SK-N-SH (cell line): Measurements from ENCODE around the gene CDK5RAP2. TPM values are rescaled to one million over a fixed set of nuclear protein-coding genes. Genes with fewer than 3 reads are reported as not detected.

Source experiments
- CTCF ChIA-PET: fragments of 300-600, 350-600 bp; formaldehyde crosslinking; extraction: SDS; loops from one replicate; lab custom pipeline; 2021; lab: Yijun Ruan, JAX
- POLR2A ChIA-PET: fragments of 350-600 bp; sonication (Branson Sonifier 250); formaldehyde crosslinking; extraction: SDS; loops from one replicate; lab custom pipeline; 2020; ENCODE audit warnings: antibody characterized with exemption, inconsistent platforms; lab: Yijun Ruan, JAX
- DNase-seq: peaks from one replicate; pipeline ENCODE4 v3.0.0; 2012
- H2AFZ ChIP-seq: fragments of 200-600 bp; sonication (generic); 2 replicates; pipeline ENCODE4 v1.8.1; 2016; ENCODE audit warnings: antibody characterized with exemption, mild to moderate bottlenecking, low read depth
- H3F3A ChIP-seq: fragments of 200-600 bp; sonication (generic); replicated peaks from 2 replicates; pipeline ENCODE3; 2016; ENCODE audit warnings: antibody characterized with exemption, mild to moderate bottlenecking; ENCODE audit not compliant: insufficient read depth
- H3K27ac ChIP-seq, 2 experiments: fragments of 200-500 bp in 1 of 2; fragments of 200-600 bp in 1 of 2; sonication (Bioruptor generic) in 1 of 2; sonication (generic), shearing (Covaris generic) in 1 of 2; 2 replicates each; pipeline versions ENCODE4 v1.5.1 to v1.6.1; 2014 to 2016; ENCODE audit warnings: low read depth in 2 of 2, inconsistent platforms in 1 of 2, low read length in 1 of 2, mild to moderate bottlenecking in 1 of 2, mixed read lengths in 1 of 2
- H3K27me3 ChIP-seq: fragments of 200-600 bp; sonication (generic), shearing (Covaris generic); 2 replicates; pipeline ENCODE4 v1.6.1; 2016; ENCODE audit warnings: mixed run types; ENCODE audit not compliant: insufficient read depth
- H3K36me3 ChIP-seq, 2 experiments: fragments of 200-500 bp in 1 of 2; fragments of 200-600 bp in 1 of 2; sonication (Bioruptor generic) in 1 of 2; sonication (generic) in 1 of 2; replicated peaks in 1 of 2; 2 replicates each; pipeline versions ENCODE3 to v1.5.1; 2014 to 2016; ENCODE audit warnings: low read length in 1 of 2, mild to moderate bottlenecking in 1 of 2; ENCODE audit not compliant: insufficient read depth in 2 of 2, control insufficient read depth in 1 of 2
- H3K4me1 ChIP-seq, 2 experiments: fragments of 200-500 bp in 1 of 2; fragments of 200-600 bp in 1 of 2; sonication (Bioruptor generic) in 1 of 2; sonication (generic), shearing (Covaris generic) in 1 of 2; 2 replicates each; pipeline versions ENCODE4 v1.5.1 to v1.6.1; 2014 to 2016; ENCODE audit warnings: low read depth in 1 of 2, low read length in 1 of 2, mixed run types in 1 of 2; ENCODE audit not compliant: insufficient read depth in 2 of 2, control insufficient read depth in 1 of 2
- H3K4me2 ChIP-seq: fragments of 200-600 bp; sonication (generic), shearing (Covaris generic); 2 replicates; pipeline ENCODE4 v1.6.1; 2017; ENCODE audit warnings: mixed run types
- H3K4me3 ChIP-seq, 2 experiments: fragments of 200-500 bp in 1 of 2; fragments of 200-600 bp in 1 of 2; sonication (Bioruptor generic) in 1 of 2; sonication (generic), shearing (Covaris generic) in 1 of 2; 2 replicates each; pipeline versions ENCODE4 v1.5.1 to v1.8.1; 2014 to 2016; ENCODE audit warnings: low read depth in 2 of 2, inconsistent platforms in 1 of 2, low read length in 1 of 2, mild to moderate bottlenecking in 1 of 2, mixed read lengths in 1 of 2, moderate library complexity in 1 of 2
- H3K79me2 ChIP-seq: fragments of 200-600 bp; sonication (generic); 2 replicates; pipeline ENCODE4 v1.8.1; 2017; ENCODE audit warnings: mild to moderate bottlenecking; ENCODE audit not compliant: insufficient read depth
- H3K9ac ChIP-seq: fragments of 200-600 bp; sonication (generic); 2 replicates; pipeline ENCODE4 v1.6.1; 2017; ENCODE audit warnings: mixed run types
- H3K9me2 ChIP-seq: fragments of 200-600 bp; sonication (generic); 2 replicates; pipeline ENCODE4 v1.6.1; 2017; ENCODE audit warnings: mixed run types
- H3K9me3 ChIP-seq: fragments of 200-600 bp; sonication (generic); 2 replicates; pipeline ENCODE4 v1.6.1; 2017; ENCODE audit warnings: mixed run types, mild to moderate bottlenecking, moderate library complexity
- H4K20me1 ChIP-seq: fragments of 200-600 bp; sonication (generic); 2 replicates; pipeline ENCODE4 v1.6.1; 2017; ENCODE audit warnings: mild to moderate bottlenecking, mixed run types; ENCODE audit not compliant: insufficient read depth
- CHD2 ChIP-seq: fragments of 150-350 bp; IDR thresholded peaks from 2 replicates; pipeline ENCODE4 v1.6.1; 2018; ENCODE audit warnings: low read length; ENCODE audit not compliant: partially characterized antibody
- ELF1 ChIP-seq: IDR thresholded peaks from 2 replicates; pipeline ENCODE4 v1.4.0; 2012
- EP300 ChIP-seq, 2 experiments: IDR thresholded peaks; 2 replicates each; pipeline versions ENCODE4 v1.4.0 to v1.6.1; 2012; ENCODE audit warnings: borderline replicate concordance in 1 of 2, low read depth in 1 of 2, low read length in 1 of 2
- EZH2phosphoT487 ChIP-seq: fragments of 200-600 bp; sonication (generic); IDR thresholded peaks from 2 replicates; pipeline ENCODE4 v1.6.1; 2017; ENCODE audit warnings: low read depth, mixed run types, mild to moderate bottlenecking, antibody characterized with exemption, moderate library complexity, borderline replicate concordance
- FOSL2 ChIP-seq: IDR thresholded peaks from 2 replicates; pipeline ENCODE4 v1.4.0; 2012; ENCODE audit warnings: low read depth, mild to moderate bottlenecking, moderate library complexity, borderline replicate concordance
- FOXJ3 ChIP-seq: sonication (generic); formaldehyde crosslinking; IDR thresholded peaks from 2 replicates; pipeline ENCODE4 v1.5.1; 2020; ENCODE audit warnings: mild to moderate bottlenecking, missing genetic modification reagents
- GATA2 ChIP-seq: sonication (generic); formaldehyde crosslinking; IDR thresholded peaks from 2 replicates; pipeline ENCODE4 v1.5.0; 2020; ENCODE audit warnings: mild to moderate bottlenecking, missing genetic modification reagents
- JUND ChIP-seq: IDR thresholded peaks from 2 replicates; pipeline ENCODE4 v1.4.0; 2012
- MXI1 ChIP-seq: IDR thresholded peaks from 2 replicates; pipeline ENCODE4 v1.6.1; 2012; ENCODE audit warnings: mild to moderate bottlenecking, low read depth, low read length, improper control_type of control experiment
- NFIC ChIP-seq: IDR thresholded peaks from 2 replicates; pipeline ENCODE4 v1.4.0; 2012; ENCODE audit warnings: borderline replicate concordance
- NRF1 ChIP-seq: IDR thresholded peaks from 2 replicates; pipeline ENCODE4 v1.6.1; 2012; ENCODE audit warnings: low read depth, mild to moderate bottlenecking, low read length
- POLR2AphosphoS5 ChIP-seq: IDR thresholded peaks from 2 replicates; pipeline ENCODE4 v1.6.1; 2012; ENCODE audit warnings: low read depth, low read length
- RAD21 ChIP-seq: IDR thresholded peaks from 2 replicates; pipeline ENCODE4 v1.6.1; 2012; ENCODE audit warnings: mild to moderate bottlenecking, low read length
- RCOR1 ChIP-seq: fragments of 150-350 bp; IDR thresholded peaks from 2 replicates; pipeline ENCODE4 v1.6.1; 2017; ENCODE audit warnings: antibody characterized with exemption, low read length
- RFX5 ChIP-seq: IDR thresholded peaks from 2 replicates; pipeline ENCODE4 v1.6.1; 2012; ENCODE audit warnings: mild to moderate bottlenecking, improper control_type of control experiment, low read length
- SIN3A ChIP-seq: IDR thresholded peaks from 2 replicates; pipeline ENCODE4 v1.6.1; 2012; ENCODE audit warnings: low read depth, mild to moderate bottlenecking, low read length, moderate library complexity, borderline replicate concordance
- TAF1 ChIP-seq: IDR thresholded peaks from 2 replicates; pipeline ENCODE4 v1.6.1; 2012; ENCODE audit warnings: low read depth, mild to moderate bottlenecking, low read length, moderate library complexity, borderline replicate concordance
- TCF12 ChIP-seq: IDR thresholded peaks from 2 replicates; pipeline ENCODE4 v1.4.0; 2012
- YY1 ChIP-seq: IDR thresholded peaks from 2 replicates; pipeline ENCODE4 v1.4.0; 2012; ENCODE audit warnings: low read depth, mild to moderate bottlenecking
- WGBS: methylation state at CpG from one replicate; pipeline ENCODE4 v1.1.6; 2017; ENCODE audit warnings: low lambda C conversion rate; 5-methylcytosine and 5-hydroxymethylcytosine counted together
- polyA plus RNA-seq, 3 experiments: library from polyadenylated mRNA; depleted of rRNA; stranded (reverse); fragments of >200 nt; gene quantifications; 2 replicates each; pipeline ENCODE4 v1.2.3, GENCODE V29; 2012
- TF ChIP-seq, protein P1 (sequence below): IDR thresholded peaks from 2 replicates; pipeline ENCODE4 v1.4.0; 2012; ENCODE audit warnings: low read depth
- TF ChIP-seq, protein P2 (sequence below): IDR thresholded peaks from 2 replicates; pipeline ENCODE4 v1.4.0; 2012; ENCODE audit warnings: low read depth, borderline replicate concordance
- TF ChIP-seq, protein P3 (sequence below): IDR thresholded peaks from 2 replicates; pipeline ENCODE4; 2012
- TF ChIP-seq, protein P4 (sequence below): fragments of 200-600 bp; sonication (generic); IDR thresholded peaks from 2 replicates; pipeline ENCODE4 v1.6.1; 2017; ENCODE audit warnings: antibody characterized with exemption, mild to moderate bottlenecking, moderate library complexity
- TF ChIP-seq, protein P5 (sequence below): fragments of 150-350 bp; IDR thresholded peaks from 2 replicates; pipeline ENCODE4 v1.6.1; 2016; ENCODE audit warnings: mild to moderate bottlenecking, low read depth, low read length

CDK5RAP2 gene
- polyA plus RNA-seq, 1 of the 3 experiments (the other 2 are of a cell fraction) = 20.7 TPM

DNA sequence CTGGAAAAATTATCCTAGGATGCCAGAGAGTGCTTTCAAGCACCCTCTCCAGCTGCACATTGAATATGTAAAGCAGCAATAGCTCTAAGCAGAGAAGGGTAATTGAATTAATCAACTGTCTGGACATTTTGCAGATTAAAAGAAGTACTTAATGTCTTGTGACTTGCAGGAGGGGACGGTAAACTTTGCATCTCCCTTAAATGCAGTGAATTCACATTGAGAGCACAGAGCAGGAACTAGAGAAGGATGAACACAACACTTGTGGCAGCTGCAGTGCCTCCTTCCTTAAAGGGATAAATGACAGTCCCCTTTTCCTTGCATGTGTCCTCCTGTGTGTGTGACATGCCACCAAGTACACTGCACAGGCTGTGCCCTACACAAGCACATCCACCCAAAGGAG, 7.4 kb upstream of the CDK5RAP2 start:
- POLR2A ChIA-PET = interaction anchor here (0.6 to 1.2 kb wide), 2 partner anchors 128 to 909 kb away, joined by 3 read pairs; no protein-coding TSS in a partner anchor

DNA sequence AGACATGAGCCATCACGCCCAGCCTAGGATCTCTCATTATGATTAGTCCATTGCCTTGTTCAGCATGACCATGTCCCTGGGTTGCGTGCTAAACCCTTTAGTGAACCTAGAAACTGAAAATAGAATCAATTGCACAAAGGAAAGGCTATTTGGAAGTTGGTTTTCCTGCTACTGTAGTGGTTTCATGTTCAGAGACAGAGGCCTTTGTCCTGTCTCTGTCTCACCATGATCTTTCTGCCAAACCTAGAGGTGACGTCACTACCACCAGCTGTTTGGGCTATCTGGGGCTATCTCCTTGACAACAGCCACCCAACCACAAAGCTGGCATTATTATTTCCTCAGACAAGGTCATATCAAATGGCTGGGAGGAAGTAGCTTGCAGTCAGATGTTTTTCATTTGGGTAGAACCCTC, 4.0 kb upstream of the CDK5RAP2 start:
- H4K20me1 ChIP-seq = no peaks in the 10 kb centered on the region
- DNase-seq = peak; percentile 62
- no peak overlapping the region for H3K4me3 ChIP-seq
- no peaks in the 10 kb centered on the region for H3K36me3 ChIP-seq
- ChIA-PET CTCF (no interaction called here), POLR2A (no interaction called here)
- H3K9me3 ChIP-seq = no peaks in the 10 kb centered on the region
- peak overlapping the region; percentile 50 for H3K9ac ChIP-seq
- peak overlapping the region; percentile 31 to 91 for H3K27ac ChIP-seq
- H2AFZ ChIP-seq = peak overlapping the region; percentile 77
- peaks cover 12 to 17% of the 10 kb centered on the region in 2 experiments; a peak in 3 of 4 replicates for H3K4me1 ChIP-seq
- H3K27me3 ChIP-seq = no peaks in the 10 kb centered on the region
- H3K4me2 ChIP-seq = peak overlapping the region; percentile 55; the same call in 1 of the 2 replicates
- H3K9me2 ChIP-seq = no peaks in the 10 kb centered on the region
- peaks cover 9% of the 10 kb centered on the region for H3F3A ChIP-seq
- WGBS = 63% methylated on average over 3 of the region's 3 CpGs
- H3K79me2 ChIP-seq = peaks cover 10% of the 10 kb centered on the region
- no peak; the same call in 1 of the 2 replicates for TF ChIP-seq POLR2AphosphoS5
- peak in 1 of 2 experiments; percentile 24; a peak in 1 of 4 replicates for TF ChIP-seq EP300 (IDR thresholded peaks at IDR 0.05; ENCODE audit: borderline replicate concordance in 1 of 2, low read depth in 1 of 2, low read length in 1 of 2)
- peak; percentile 48 for TF ChIP-seq CHD2
- TF ChIP-seq NFIC = no peak
- no peak for TF ChIP-seq GATA2
- TF ChIP-seq ELF1 = no peak
- TF ChIP-seq JUND = no peak; the same call in 1 of the 2 replicates
- TF ChIP-seq YY1 = no peak
- TF ChIP-seq, protein P1, sequence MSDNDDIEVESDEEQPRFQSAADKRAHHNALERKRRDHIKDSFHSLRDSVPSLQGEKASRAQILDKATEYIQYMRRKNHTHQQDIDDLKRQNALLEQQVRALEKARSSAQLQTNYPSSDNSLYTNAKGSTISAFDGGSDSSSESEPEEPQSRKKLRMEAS = no peak; the same call in 1 of the 2 replicates
- TF ChIP-seq, protein P2, sequence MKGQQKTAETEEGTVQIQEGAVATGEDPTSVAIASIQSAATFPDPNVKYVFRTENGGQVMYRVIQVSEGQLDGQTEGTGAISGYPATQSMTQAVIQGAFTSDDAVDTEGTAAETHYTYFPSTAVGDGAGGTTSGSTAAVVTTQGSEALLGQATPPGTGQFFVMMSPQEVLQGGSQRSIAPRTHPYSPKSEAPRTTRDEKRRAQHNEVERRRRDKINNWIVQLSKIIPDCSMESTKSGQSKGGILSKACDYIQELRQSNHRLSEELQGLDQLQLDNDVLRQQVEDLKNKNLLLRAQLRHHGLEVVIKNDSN = no peak
- TF ChIP-seq, protein P3, sequence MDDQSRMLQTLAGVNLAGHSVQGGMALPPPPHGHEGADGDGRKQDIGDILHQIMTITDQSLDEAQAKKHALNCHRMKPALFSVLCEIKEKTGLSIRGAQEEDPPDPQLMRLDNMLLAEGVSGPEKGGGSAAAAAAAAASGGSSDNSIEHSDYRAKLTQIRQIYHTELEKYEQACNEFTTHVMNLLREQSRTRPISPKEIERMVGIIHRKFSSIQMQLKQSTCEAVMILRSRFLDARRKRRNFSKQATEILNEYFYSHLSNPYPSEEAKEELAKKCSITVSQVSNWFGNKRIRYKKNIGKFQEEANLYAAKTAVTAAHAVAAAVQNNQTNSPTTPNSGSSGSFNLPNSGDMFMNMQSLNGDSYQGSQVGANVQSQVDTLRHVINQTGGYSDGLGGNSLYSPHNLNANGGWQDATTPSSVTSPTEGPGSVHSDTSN = 0 out of 2 replicates have a peak, but pooled peaks have one; percentile 10
- TF ChIP-seq TAF1 = peak; percentile 41; the same call in 1 of the 2 replicates
- TF ChIP-seq RAD21 = no peak
- TF ChIP-seq, protein P4, sequence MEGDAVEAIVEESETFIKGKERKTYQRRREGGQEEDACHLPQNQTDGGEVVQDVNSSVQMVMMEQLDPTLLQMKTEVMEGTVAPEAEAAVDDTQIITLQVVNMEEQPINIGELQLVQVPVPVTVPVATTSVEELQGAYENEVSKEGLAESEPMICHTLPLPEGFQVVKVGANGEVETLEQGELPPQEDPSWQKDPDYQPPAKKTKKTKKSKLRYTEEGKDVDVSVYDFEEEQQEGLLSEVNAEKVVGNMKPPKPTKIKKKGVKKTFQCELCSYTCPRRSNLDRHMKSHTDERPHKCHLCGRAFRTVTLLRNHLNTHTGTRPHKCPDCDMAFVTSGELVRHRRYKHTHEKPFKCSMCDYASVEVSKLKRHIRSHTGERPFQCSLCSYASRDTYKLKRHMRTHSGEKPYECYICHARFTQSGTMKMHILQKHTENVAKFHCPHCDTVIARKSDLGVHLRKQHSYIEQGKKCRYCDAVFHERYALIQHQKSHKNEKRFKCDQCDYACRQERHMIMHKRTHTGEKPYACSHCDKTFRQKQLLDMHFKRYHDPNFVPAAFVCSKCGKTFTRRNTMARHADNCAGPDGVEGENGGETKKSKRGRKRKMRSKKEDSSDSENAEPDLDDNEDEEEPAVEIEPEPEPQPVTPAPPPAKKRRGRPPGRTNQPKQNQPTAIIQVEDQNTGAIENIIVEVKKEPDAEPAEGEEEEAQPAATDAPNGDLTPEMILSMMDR = no peak
- TF ChIP-seq RFX5 = no peak
- TF ChIP-seq SIN3A = no peak
- TF ChIP-seq TCF12 = peak; percentile 84
- TF ChIP-seq MXI1 = no peak
- TF ChIP-seq RCOR1 = no peak
- no peak for TF ChIP-seq EZH2phosphoT487
- TF ChIP-seq, protein P5, sequence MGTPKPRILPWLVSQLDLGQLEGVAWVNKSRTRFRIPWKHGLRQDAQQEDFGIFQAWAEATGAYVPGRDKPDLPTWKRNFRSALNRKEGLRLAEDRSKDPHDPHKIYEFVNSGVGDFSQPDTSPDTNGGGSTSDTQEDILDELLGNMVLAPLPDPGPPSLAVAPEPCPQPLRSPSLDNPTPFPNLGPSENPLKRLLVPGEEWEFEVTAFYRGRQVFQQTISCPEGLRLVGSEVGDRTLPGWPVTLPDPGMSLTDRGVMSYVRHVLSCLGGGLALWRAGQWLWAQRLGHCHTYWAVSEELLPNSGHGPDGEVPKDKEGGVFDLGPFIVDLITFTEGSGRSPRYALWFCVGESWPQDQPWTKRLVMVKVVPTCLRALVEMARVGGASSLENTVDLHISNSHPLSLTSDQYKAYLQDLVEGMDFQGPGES = no peak
- no peak for TF ChIP-seq FOXJ3 (CRISPR knock-in tag)
- TF ChIP-seq NRF1 = no peak

More for the DNA sequence above, 7.4 kb upstream of the CDK5RAP2 start:
- H4K20me1 ChIP-seq = no peaks in the 10 kb centered on the region
- no peaks in the 10 kb centered on the region for H3K9me2 ChIP-seq
- no peaks in the 10 kb centered on the region for H3K9me3 ChIP-seq
- peak overlapping the region; percentile 35; the same call in 1 of the 2 replicates for H2AFZ ChIP-seq
- H3K4me1 ChIP-seq = peaks cover 12 to 13% of the 10 kb centered on the region in 2 experiments; a peak in 3 of 4 replicates
- H3K27ac ChIP-seq = peak overlapping the region in 1 of 2 experiments; percentile 62; a peak in 2 of 4 replicates
- no peaks in the 10 kb centered on the region for H3K36me3 ChIP-seq
- TF ChIP-seq CHD2 (no peak), FOSL2 (no peak), EP300 (IDR thresholded peaks at IDR 0.05; ENCODE audit: borderline replicate concordance in 1 of 2, low read depth in 1 of 2, low read length in 1 of 2) (peak in 1 of 2 experiments; percentile 39; a peak in 1 of 4 replicates)
- H3K4me2 ChIP-seq = no peak overlapping the region
- no peaks in the 10 kb centered on the region for H3K79me2 ChIP-seq
- 39% methylated on average over 1 of the region's 1 CpG for WGBS
- H3F3A ChIP-seq = peaks cover 9% of the 10 kb centered on the region
- H3K9ac ChIP-seq = no peak overlapping the region
- H3K4me3 ChIP-seq = no peak overlapping the region
- peak; percentile 40 for DNase-seq
- no peaks in the 10 kb centered on the region for H3K27me3 ChIP-seq
- CTCF ChIA-PET = interaction anchor here (0.7 to 1.4 kb wide), 6 partner anchors 16 to 55 kb away, joined by 3 to 6 read pairs (median 3); no protein-coding TSS in a partner anchor
